Chondrocyte (in vitro differentiated cells): ENCODE measurements around the gene GLP2R. TPM values are rescaled to one million over a fixed set of nuclear protein-coding genes. Genes with fewer than 3 reads are reported as not detected.
A peak's percentile ranks its signal among the peaks of the same experiment; 100 is the strongest.

Source experiments
- DNase-seq: peaks from one replicate; pipeline ENCODE4 v3.0.0; 2021; ENCODE audit warnings: mixed read lengths, low spot score
- H3K27ac Mint-ChIP-seq: one replicate; pipeline ENCODE4 v1.8.0; 2021; ENCODE audit warnings: mild to moderate bottlenecking, moderate library complexity, mixed read lengths; ENCODE audit not compliant: unreplicated experiment
- H3K27me3 Mint-ChIP-seq: 2 replicates; pipeline ENCODE4 v1.8.0; 2021; ENCODE audit warnings: low read depth, mixed read lengths
- H3K36me3 Mint-ChIP-seq: 2 replicates; pipeline ENCODE4 v1.8.0; 2021; ENCODE audit warnings: low read depth, mixed read lengths
- H3K4me1 Mint-ChIP-seq: 2 replicates; pipeline ENCODE4 v1.8.0; 2021; ENCODE audit warnings: low read depth, mild to moderate bottlenecking, mixed read lengths
- H3K4me3 Mint-ChIP-seq: one replicate; pipeline ENCODE4 v1.8.0; 2021; ENCODE audit warnings: mild to moderate bottlenecking, moderate library complexity, mixed read lengths; ENCODE audit not compliant: unreplicated experiment
- H3K9me3 Mint-ChIP-seq: 2 replicates; pipeline ENCODE4 v1.8.0; 2021; ENCODE audit warnings: low read depth, mixed read lengths
- total RNA-seq: library from RNA; stranded (reverse); gene quantifications from 3 replicates; pipeline ENCODE4 v1.2.1, GENCODE V29; 2021
- TF ChIP-seq, protein P1 (sequence below): fragments of 200-600 bp; sonication (generic); IDR thresholded peaks from 2 replicates; pipeline ENCODE4 v1.5.0; 2021; ENCODE audit warnings: antibody characterized with exemption, mild to moderate bottlenecking, moderate library complexity

The GLP2R gene
- total RNA-seq, 1 donor from 2014 or later, result 2.2 TPM

DNA sequence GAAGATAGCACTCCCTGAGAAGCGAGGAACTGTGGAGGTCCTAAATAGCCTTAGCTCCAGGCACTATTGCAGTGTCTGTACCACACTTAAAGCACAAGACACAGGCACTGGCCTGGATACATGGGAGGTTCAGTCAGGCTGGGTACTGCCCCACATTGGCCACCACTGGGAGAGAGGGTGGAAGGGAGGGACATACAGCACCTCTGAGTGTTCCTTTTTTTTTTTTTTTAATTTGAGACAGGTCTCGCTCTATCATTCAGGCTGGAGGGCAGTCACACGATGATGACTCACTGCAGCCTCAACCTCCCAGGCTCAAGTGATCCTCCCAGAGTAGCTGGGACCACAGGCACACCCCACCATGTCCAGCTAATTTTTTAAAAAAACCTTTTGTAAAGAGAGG, 5.3 kb upstream of the GLP2R start:
- Mint-ChIP-seq H3K4me1 (peaks cover 23% of the 10 kb centered on the region), H3K27me3 (no peaks in the 10 kb centered on the region), H3K27ac (peak overlapping the region; percentile 22), H3K36me3 (no peaks in the 10 kb centered on the region), H3K4me3 (no peak overlapping the region), H3K9me3 (peaks cover 3% of the 10 kb centered on the region)
- DNase-seq, result no peak
- TF ChIP-seq, protein P1, sequence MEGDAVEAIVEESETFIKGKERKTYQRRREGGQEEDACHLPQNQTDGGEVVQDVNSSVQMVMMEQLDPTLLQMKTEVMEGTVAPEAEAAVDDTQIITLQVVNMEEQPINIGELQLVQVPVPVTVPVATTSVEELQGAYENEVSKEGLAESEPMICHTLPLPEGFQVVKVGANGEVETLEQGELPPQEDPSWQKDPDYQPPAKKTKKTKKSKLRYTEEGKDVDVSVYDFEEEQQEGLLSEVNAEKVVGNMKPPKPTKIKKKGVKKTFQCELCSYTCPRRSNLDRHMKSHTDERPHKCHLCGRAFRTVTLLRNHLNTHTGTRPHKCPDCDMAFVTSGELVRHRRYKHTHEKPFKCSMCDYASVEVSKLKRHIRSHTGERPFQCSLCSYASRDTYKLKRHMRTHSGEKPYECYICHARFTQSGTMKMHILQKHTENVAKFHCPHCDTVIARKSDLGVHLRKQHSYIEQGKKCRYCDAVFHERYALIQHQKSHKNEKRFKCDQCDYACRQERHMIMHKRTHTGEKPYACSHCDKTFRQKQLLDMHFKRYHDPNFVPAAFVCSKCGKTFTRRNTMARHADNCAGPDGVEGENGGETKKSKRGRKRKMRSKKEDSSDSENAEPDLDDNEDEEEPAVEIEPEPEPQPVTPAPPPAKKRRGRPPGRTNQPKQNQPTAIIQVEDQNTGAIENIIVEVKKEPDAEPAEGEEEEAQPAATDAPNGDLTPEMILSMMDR, result no peak

DNA sequence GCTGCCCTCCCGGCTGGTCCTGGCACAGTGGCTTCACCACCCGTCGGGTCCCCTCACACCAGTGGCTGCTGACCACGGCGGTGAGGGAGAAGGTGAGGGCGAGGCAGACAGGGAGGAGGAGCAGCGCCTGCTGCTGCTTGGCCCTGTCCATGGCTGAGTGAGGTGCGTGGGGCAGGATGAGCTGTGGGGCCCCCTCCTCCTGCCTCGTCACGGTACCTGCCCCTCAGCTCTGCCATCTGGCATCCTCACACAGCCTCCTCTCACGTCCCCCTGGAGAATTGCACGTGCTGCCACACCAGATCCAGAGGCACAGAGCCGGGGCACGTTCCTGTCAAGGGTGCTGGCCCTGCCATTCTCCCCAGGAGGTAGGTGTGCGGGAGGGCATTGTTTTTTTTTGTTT, 3.8 kb upstream of the GLP2R start, which contains the start of gene GSG1L2:
Gene GSG1L2, minus strand, starts transcription at position 159 of the 400 bp plus-strand sequence. Its CDS starts 8 bp downstream, at position 151.
- Mint-ChIP-seq H3K4me1 (peaks cover 32% of the 10 kb centered on the region), H3K4me3 (no peak within 1 kb of the TSS), H3K36me3 (no peaks in the 10 kb centered on the region), H3K27ac (peak within 1 kb of the TSS; percentile 72), H3K27me3 (no peaks in the 10 kb centered on the region), H3K9me3 (peaks cover 3% of the 10 kb centered on the region)
- DNase-seq, result no peak
- TF ChIP-seq, protein P1, result no peak

DNA sequence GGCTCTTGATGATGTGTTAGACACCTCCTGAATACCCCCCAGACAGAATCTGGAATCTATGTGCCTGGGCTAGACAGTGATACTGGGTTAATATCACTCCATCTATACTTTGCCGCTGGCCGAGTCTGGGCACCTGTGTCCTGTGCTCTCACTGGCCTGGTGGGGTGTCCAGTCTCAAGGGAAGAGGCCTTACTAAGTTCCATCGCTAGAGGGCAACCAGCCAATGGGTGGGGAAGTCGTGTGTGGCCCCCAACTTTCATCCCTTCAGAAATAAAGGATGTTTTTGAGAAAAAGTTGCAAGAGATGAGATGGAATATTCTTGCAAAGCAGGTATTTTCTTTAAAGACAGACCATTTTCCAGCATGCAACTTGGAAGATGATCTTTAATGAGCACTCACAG, 1.6 kb upstream of the GLP2R start:
- TF ChIP-seq, protein P1, result peak; percentile 19
- Mint-ChIP-seq H3K27me3 (no peaks in the 10 kb centered on the region), H3K4me3 (no peak overlapping the region), H3K4me1 (peaks cover 41% of the 10 kb centered on the region), H3K9me3 (peaks cover 3% of the 10 kb centered on the region), H3K27ac (no peak overlapping the region), H3K36me3 (no peaks in the 10 kb centered on the region)
- no peak for DNase-seq

DNA sequence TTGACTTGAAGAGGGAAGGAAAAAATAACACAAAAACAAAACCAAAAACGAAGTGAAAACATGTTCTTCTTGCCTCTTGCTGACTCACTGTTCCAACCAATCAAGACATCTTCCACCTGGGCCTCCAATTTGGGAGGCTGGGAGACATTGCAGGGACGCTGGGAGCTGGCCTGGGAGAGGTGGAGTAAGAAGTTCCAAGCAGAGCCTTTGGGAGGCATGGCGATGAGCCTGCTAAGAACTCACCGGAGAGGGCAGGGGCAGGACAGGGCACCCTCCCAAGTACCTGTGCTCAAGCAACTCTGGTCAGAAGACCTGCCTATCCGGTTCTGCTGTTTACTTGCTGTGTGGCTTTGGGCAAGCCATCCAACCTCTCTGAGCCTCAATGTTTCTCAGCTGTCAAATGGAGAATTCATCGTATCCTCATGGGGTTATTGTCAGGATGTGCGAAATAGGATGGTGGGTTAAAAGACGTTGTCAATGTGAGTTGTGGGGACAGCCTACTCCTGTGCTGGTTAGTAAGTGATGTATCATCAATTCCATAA, 856 bp upstream of the GLP2R start:
- Mint-ChIP-seq H3K36me3 (no peaks in the 10 kb centered on the region), H3K4me1 (peaks cover 49% of the 10 kb centered on the region), H3K27me3 (no peaks in the 10 kb centered on the region), H3K9me3 (peaks cover 3% of the 10 kb centered on the region), H3K27ac (no peak overlapping the region), H3K4me3 (no peak overlapping the region)
- TF ChIP-seq, protein P1, result no peak
- DNase-seq, result no peak

DNA sequence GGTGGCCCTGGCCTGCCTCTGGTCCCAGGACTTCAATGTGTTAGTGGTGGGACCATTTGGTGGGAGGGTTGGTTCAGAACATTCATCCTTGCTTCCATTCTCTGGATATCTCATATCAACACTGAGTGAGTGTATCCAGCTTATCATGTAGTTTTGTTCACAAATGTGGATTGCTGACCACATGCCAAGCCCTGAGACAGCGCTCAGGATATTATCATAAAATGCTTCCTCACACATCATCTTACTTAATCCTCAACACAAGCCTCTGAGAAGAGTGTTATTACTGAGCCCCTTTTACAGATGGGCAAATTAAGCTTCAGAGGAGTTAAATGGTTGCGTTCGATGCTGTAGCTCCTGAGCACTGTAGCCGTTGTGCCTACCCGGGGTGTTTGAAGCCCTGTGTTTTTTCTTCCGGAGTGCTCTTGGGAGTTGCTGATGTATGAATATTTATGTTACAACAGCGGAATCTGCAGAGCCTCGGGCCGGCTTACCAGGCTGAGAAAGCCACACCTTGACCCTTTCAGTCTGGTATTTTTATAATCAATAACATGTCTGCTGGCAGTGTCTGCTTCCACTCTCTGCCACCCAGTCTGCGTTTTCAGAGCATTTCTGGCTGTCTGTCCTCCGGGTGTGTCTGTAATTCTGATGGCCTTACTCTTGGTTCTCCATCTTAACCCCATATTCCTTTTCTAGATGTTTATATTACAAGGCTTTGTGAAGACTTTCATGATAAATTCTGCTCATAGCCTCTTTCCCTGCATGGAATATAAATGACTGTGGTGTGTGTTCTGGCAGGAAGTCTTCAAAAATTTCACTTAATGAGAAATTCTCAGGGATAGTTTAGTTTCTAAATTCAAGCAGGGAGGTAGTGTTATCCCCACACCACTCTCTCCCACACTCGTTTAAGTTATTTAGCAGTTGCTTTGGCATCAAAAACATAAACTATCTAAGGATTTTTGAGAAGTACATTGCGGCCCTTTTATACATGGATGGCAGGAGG, 2.9 kb downstream of the GLP2R start:
- peak overlapping the region; percentile 88 for H3K27ac Mint-ChIP-seq
- H3K4me1 Mint-ChIP-seq, result peaks cover 55% of the 10 kb centered on the region
- TF ChIP-seq, protein P1, result no peak
- no peaks in the 10 kb centered on the region for H3K36me3 Mint-ChIP-seq
- DNase-seq, result no peak
- H3K9me3 Mint-ChIP-seq, result peaks cover 3% of the 10 kb centered on the region
- no peaks in the 10 kb centered on the region for H3K27me3 Mint-ChIP-seq
- peak overlapping the region; percentile 2 for H3K4me3 Mint-ChIP-seq
